Fibroblast of upper back skin (primary cell): ENCODE measurements around the gene SMARCA4.
"Not testable (repeated sequence)": the region's sequence is repeated elsewhere in the genome, so short reads cannot be mapped to it uniquely, and the experiment has no call there.

Source experiments
- DNase-seq: peaks from one replicate; pipeline ENCODE4 v3.0.0-alpha.2; 2013

Gene SMARCA4

DNA sequence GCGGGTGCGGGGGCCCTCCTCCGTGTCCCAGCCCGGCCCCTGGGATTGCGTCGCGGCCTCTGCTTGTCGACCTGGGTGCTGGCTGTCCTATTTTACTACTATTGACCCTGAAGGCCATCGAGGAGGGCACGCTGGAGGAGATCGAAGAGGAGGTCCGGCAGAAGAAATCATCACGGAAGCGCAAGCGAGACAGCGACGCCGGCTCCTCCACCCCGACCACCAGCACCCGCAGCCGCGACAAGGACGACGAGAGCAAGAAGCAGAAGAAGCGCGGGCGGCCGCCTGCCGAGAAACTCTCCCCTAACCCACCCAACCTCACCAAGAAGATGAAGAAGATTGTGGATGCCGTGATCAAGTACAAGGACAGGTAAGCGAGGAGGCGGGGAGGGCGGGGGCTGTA lies 80.4 kb downstream of the SMARCA4 start:
- DNase-seq: no peak

DNA sequence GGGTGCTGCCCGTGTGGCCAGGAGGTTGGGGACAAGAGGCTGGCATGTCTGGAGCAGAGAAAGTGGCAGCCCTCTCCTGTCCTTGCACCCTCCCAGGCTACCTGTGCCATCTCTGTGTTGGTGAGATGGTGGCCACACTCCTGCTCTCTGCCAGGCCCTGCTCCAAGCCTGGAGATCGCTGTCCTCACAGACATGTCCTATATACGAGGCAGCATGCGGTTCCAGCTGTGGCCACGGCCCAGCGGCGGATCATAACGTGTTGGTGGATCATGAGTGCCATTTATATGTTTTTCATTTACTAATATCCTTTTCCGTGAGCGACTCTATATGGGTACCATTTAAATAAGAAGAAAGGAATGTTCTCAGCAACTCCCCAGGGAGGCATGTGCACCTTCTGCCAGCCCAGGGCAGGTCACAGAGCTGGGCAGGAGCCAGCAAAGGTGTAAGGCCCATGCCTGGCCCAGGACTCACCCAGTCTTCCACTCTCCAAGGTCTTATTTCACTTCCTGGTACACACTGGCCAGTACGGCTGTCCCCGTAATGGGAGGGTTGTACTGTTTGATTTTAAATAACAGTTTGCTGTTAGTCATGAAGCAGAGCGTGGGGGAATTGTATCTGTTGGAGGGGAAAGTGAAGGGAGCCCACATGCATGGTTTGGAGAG lies 81.3 kb downstream of the SMARCA4 start:
- no peak for DNase-seq

DNA sequence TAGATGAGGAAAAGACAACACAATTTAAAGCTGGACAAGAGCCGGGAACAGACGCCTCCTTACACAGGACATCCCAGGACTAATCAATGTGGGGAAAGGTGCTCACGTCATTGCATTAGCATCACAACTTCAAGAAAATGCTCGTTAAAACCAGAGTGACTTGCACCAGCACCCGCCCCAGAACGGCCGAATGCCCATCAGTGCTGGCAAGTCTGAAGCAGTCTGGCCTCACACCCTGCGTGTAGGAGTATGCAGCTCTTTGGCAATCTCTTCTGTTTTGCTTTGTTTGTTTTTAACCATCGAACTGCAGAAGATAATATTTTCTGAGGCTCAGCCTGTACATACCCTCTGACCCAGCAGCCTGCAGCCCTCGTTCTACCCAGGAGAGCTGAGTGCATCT lies 83.6 kb downstream of the SMARCA4 start:
- no peak for DNase-seq

DNA sequence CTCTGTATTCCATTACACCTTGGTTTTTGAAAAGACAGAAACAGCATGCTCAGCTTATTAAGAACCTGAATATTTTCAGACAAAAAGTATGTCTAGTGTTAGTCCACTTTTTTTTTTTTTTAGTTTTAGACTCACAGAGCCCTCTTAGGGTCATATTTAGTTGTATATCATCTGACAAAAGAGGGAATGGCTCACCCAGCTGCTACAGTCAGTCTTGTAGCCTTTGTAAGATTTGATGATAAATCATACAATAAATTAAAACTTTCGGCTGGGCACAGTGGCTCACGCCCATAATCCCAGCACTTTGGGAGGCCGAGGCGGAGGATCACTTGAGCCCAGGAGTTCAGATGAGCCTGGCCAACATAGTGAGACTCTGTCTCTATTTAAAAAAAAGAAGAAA lies 84.7 kb downstream of the SMARCA4 start:
- DNase-seq: no peak

DNA sequence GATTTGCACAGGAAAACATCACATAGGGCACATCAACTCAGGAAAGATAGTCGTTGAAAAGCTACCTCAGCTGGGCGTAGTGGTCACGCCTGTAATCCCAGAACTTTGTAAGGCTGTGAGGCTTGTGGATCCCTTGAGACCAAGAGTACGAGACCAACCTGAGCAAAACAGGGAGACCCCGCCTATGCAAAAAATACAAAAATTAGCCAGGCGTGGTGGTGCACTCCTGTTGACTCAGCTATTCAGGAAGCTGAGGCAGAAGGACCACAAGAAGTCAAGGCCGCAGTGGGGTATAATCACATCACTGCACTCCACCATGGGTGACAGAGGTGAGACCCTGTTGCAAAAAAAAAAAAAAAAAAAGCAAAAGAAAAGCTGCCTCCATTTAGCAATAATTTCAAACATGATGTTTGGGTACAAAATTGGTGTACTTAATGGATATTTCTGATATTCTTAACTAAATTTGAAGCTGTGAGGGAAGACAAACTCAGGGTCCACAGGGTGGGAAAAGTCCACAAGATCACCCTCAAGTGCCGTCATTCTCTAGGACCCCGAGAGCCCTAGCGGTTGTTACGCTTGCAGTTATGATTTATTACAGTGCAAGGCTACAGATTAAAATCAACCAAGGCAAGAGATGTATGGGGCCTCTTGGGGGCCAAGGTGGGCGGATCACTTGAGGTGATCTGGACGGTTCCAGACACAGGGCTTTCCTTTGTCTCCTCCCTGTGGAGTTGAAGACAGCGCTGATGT lies 86.0 kb downstream of the SMARCA4 start:
- DNase-seq: no peak

DNA sequence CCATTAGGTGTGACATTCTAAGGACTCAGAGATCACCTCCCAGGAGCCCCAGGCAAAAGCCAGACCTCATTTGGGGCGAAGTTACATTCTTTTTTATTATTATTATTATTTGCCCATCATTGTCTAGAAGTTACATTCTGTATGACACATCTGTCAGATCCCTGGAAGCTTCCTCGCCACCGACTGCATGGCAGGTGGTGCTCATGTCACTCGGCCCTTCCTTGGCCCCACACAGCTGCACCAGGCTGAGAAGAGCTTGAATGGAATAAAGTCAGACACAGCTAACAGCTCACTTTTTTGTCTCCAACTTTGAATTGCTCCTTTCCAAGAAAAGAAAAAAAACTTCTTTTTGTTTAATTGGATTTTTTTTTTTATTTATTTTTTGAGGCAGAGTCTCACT lies 87.0 kb downstream of the SMARCA4 start:
- DNase-seq: no peak

DNA sequence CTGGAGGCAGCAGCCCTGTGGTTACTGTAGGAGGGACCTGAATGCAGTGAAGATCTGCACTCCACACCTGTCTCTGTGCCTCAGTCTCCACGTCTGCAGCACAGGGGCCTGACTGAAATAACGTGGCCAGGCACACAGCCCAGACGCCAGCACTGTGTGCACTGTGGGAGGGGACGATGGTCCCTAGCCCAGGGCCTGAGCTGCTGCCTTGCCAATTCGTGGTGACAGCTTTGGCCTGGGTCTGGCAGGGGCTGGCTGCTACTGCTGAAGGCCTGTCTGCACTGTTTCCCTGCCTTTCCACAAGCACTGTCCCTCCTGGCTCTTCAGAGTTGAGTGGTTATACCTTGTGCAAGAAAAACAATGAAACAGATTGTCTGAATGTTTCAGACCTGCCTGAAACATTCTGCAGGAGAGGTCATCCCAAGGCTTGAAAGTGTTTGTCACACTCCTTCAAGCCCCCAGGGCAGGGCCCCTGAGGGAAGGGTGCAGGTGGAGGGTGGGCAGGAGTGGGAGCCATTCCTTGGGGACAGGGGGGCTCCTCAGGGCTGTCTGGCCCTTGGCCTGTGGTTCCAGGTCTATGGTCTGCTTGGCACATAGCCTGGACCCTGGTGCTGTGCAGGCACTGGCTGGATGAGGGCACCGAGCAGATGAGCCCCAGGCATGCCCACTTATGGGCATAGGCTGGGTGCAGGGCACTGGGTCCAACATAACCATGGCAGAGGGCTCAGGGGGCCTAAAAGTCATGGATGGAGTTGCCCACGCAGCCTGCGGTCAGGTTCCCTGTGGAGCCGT lies 89.7 kb downstream of the SMARCA4 start:
- DNase-seq: no peak

DNA sequence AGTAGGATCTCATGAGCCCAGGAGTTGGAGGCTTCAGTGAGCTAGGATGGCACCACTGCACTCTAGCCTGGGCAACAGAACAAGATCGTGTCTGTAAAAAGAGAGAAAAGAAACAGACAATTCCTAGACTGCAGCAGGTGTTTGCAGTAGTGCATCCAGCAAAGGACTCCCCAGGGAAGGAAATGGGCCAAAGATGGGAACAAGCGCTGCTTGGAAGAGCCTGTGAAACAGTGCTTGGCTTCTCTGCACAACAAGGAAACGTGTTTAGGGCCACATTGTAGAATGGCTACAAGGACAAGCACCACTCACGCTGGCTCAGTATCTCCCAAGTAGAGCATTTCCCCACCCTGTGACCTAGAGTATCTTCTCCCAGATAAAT lies 93.0 kb downstream of the SMARCA4 start:
- DNase-seq: no peak

DNA sequence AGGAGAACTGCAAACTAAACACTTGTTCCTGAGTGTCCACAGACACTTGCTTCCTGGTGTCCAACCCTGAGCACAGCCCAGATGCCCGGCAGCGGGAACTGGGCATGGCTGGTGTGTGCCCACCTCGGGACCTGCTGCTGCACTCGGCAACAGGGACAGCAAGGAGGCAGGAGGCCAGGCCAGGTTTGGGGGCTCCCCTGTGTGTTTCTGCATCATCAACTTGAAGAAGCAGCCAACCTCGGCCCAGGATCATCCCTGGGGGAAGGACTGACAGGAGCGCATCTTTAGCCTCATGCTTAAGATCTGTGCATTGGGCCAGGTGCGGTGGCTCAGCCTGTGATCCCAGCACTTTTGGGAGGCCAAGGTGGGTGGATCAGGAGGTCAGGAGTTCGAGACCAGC lies 93.4 kb downstream of the SMARCA4 start:
- DNase-seq: no peak

DNA sequence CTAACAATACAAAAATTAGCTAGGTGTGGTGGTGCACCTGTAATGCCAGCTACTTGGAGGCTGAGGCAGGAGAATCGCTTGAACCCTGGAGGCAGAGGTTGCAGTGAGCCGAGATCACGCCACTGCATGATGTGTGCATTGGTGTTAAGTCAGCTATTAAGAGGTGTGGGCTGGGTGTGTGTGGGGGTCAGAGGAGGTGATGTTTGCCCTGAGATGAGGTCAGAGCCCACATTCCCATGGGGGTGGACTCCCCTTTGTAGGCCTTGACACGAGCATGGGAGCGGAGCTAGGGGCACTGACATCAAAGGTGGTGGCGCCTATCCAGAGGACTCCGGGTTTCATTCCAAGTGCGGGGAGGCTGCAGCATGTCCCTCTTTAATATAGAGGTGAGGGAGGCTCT lies 93.8 kb downstream of the SMARCA4 start:
- no peak for DNase-seq

DNA sequence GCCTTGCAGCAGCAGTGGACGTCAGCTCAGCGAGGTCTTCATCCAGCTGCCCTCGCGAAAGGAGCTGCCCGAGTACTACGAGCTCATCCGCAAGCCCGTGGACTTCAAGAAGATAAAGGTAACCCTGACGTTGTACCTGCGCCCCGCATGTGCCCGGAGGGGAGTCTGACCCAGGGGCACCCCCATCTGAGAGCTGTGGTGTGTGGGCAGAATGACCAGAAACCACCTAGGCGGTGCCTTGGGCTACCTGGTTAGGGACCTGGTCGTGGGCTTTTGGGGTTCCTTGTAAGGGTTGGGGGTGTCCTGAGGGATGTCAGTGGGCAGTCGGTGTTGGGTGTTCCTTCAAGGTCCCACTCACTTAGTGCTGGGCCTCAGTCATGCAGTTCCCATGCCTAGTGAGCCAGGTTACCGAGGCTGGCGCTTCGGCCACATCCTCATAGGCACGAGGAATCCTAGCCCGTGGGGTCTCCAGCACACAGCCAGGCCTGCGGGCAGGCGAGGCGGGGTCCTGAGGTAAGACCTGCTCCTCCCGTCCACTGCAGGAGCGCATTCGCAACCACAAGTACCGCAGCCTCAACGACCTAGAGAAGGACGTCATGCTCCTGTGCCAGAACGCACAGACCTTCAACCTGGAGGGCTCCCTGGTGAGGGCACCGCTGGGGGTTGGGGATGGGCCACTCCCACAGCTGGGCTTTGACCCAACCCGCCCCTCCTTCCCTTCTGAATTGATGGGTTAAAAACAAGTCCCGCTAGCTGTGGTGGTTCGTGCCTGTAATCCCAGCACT lies 97.6 kb downstream of the SMARCA4 start:
- DNase-seq: no peak

DNA sequence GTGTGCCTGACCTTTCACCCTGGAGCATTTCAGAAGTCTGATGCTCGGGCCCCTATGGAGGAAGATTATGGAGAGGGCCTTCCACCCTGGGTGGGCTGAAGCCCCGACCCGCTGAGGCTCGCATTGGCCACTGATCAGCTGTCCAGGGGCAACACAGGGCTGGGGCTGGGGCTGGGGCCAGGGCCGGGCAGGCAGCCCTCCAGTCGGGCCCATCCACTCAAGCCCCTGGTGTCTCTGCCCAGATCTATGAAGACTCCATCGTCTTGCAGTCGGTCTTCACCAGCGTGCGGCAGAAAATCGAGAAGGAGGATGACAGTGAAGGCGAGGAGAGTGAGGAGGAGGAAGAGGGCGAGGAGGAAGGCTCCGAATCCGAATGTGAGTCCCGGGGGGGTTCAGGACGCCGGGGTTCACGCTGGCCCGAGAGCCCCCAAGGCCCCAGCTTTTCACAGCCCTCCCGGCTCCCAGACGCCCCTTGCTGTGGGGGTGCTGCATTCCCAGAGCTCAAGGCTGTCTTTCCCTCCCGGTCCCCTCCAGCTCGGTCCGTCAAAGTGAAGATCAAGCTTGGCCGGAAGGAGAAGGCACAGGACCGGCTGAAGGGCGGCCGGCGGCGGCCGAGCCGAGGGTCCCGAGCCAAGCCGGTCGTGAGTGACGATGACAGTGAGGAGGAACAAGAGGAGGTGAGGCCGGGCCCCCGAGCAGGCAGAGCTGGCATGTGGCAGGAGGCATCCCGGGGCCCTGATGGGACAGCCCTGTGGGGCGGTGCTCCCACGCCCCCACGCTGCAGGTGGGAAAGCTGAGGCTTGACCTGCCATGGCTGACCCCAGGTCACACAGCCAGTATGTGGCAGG lies 98.9 kb downstream of the SMARCA4 start:
- no peak for DNase-seq

DNA sequence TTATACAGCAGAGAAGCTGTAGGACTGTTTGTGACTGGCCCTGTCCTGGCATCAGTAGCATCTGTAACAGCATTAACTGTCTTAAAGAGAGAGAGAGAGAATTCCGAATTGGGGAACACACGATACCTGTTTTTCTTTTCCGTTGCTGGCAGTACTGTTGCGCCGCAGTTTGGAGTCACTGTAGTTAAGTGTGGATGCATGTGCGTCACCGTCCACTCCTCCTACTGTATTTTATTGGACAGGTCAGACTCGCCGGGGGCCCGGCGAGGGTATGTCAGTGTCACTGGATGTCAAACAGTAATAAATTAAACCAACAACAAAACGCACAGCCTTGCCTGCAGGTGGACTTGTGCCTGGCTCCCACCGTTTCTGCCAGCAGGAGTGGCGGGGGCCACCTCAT lies 101.1 kb downstream of the SMARCA4 start:
- no peak for DNase-seq

DNA sequence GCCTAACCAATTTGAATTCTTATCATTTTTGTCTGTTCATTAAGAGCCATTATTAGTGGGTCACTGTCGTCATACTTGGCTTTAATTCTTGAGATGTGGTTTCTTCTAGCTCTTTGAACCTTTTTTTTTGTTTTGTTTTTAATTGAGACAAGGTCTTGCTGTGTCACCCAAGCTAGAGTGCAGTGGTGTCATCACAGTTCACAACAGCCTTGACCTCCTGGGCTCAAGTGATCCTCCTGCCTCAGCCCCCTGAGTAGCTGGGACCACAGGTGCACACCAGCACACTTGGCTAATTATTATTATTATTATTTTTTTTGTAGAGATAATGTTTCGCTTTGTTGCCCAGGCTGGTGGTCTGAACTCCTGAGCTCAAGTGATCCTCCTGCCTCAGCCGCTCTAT lies 102.6 kb downstream of the SMARCA4 start:
- no peak for DNase-seq

DNA sequence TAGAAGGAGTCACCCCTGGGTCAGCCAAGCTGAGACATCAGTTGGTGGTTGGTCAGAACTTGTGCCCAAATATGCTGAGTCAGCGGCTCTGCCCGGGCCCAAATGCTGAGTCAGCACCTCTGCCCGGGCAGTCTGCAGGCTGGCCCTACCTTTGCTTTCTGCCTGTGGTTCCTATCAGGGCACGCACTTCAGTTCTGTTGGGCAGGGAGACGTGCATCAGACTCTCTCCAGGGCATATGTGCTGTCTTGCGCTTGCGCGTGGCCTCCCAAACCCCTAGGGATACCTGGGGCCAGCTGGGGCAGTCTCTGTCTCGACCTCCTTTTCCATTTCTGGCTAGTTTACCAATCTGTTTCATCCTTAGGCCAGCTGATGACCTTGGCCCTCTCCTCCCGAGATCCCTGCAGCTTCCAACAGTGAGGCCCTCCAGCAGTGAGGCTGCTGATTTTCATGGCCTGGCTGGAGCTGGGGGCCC lies 104.0 kb downstream of the SMARCA4 start:
- DNase-seq: no peak

DNA sequence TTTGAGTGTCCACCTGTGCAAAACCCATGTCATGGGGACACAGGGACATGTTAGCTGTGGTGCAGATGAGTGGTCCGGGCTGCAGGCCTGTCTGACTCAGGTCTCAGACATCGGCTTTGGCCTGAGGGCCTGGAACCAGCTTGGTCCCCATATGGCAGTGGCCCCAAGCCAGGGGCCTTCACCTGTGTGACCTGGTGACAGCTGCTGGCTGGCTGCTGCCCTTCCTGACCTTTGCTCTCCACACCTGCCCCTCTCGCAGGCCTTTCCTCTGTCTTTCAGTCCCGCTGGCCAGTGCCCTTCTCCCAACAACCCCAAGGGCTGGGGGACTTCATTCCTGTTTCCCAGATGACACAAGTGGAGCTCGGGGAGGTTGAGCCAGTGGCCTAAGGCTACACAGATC lies 105.5 kb downstream of the SMARCA4 start:
- DNase-seq: no peak

DNA sequence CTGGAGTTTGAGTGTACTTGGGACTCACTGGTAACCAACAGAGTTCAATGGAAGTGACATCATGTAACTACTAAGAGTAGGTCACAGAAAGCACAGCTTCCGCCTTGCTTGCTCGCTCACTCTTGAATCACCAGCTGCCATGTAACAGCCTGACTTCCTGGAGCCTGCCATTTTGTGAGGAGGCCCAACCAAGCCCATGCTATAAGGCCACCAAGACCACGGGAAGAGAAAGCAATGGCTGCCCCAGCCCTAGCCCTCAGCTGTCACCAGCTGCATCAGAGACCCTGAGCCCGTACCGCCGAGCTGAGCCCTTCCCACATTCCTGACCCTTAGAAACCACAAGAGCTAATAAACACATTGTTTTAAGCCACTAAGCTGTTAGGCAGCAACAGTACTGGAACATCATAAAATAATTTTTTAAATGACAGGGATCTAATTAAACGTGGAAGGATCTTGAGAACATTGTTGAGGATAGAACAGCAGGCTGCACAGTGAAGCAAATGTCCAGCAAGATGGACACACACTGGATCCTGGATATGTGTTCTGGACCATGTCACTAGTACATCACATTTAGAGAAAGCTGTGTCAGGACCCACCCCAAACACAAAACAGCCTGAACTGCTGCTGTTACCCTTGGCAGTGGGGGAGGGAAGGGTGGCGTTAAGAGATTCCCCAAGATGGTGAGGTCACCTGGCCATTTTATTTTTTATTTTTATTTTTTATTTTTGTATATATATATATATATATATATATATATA lies 106.7 kb downstream of the SMARCA4 start:
- DNase-seq: no peak

DNA sequence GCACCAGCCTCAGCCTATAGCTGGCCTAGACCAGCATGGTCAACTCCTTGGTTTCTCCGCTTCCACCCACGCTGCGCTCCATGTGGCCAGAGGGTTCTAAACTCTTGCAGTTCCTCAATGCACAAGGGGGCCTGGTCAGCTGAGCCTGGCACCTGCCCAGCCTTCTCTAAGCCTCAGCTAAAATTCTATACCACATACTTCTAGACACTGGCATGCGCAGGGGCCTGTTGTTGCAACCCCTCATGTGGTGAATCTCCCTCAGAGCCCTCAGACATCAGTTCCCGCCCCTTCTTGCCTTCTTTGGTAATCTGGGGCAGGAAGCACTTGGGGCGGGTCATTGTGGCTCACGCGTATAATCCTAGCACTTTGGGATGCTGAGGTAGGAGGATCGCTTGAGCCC lies 108.7 kb downstream of the SMARCA4 start:
- no peak for DNase-seq

DNA sequence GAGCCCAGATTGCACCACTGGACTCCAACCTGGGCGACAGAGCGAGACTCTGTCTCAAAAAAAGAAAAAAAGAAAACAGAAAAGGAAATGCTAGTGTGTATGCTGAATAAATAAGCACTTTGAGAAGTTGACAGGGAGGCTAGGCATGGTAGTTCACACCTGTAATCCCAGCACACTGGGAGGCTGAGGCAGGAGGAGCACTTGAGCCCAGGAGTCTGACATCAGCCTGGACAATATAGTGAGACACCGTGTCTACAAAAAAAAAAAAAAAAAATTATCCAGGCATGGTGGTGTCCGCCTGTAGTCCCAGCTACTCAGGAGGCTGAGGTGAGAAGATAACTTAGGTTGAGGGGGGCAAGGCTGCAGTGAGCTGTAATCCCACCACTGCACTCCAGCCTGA lies 109.3 kb downstream of the SMARCA4 start:
- DNase-seq: no peak

DNA sequence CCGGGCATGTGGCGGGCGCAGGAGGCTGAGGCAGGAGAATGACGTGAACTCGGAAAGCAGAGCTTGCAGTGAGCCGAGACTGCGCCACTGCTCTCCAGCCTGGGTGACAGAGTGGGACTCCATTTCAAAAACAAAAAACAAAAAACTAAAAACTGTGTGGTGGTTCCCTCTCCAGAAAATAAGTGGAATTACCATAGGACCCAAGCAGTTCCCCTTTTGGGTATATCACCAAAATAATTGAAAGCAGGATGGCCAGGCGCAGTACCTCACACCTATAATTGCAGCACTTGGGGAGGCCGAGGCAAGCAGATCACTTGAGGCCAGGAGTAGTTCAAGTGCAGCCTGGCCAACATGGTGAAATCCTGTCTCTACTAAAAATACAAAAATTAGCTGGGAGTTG lies 112.7 kb downstream of the SMARCA4 start:
- DNase-seq: no peak

DNA sequence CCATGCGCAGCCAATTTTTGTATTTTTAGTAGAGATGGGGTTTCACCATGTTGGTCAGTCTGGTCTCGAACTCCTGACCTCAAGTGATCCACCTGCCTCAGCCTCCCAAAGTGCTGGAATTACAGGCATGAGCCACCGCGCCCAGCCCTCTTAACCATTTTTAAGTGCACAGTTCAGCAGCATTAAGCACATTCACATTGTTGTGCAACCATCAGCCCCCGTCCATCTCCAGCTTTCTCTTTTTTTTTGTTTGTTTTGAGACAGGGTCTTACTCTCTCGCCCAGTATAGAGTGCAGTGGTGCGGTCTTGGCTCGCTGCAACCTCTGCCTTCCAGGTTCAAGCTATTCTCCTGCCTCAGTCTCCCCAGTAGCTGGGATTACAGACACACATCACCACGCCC lies 116.0 kb downstream of the SMARCA4 start:
- DNase-seq: not testable (repeated sequence)
